Nucleus accumbens (tissue), 56 donors: ENCODE data around the gene TRUB1.
"Not testable (repeated sequence)": the region's sequence is repeated elsewhere in the genome, so short reads cannot be mapped to it uniquely, and the experiment has no call there.

ENCODE experiments used
- DNase-seq, 56 donors: peaks; one replicate each; lab custom pipeline; 2025; lab: John Stamatoyannopoulos, UW

Gene TRUB1

DNA sequence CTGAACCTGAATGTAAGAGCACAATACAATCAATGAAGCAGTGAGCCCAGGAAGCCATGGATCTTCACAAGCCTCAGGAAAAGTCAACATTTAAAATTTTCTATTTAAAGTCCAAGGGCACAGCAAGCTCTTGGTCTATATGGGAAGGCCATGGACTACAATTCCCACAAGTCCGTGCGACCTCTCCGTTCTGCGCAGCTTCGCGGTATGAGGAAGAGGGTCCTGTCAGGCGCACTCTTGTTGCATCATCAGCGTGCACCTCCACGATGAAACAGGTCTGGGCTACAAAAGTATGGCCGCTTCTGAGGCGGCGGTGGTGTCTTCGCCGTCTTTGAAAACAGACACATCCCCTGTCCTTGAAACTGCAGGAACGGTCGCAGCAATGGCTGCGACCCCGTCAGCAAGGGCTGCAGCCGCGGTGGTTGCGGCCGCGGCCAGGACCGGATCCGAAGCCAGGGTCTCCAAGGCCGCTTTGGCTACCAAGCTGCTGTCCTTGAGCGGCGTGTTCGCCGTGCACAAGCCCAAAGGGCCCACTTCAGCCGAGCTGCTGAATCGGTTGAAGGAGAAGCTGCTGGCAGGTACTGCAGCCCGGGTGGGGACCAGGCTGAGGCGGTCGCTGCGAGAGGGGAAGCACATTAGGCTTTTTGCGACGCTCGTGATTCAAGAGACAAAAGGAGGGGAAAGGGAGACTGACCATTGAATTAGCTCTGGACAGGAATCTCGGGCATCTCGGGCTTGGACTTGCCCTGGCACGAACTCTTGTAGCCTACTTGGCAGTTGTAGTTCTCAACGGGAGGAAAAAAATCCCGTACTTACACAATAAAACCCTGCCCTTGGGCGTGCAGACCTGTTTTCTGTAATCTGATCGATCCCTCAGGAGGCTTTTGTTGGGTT is at the start of gene TRUB1:
TRUB1 (plus strand) TSS at position 234 of the 894 bp plus-strand sequence; CDS start at position 293, 59 bp downstream.
- peak; percentile 27 to 97 (median 88) for DNase-seq

DNA sequence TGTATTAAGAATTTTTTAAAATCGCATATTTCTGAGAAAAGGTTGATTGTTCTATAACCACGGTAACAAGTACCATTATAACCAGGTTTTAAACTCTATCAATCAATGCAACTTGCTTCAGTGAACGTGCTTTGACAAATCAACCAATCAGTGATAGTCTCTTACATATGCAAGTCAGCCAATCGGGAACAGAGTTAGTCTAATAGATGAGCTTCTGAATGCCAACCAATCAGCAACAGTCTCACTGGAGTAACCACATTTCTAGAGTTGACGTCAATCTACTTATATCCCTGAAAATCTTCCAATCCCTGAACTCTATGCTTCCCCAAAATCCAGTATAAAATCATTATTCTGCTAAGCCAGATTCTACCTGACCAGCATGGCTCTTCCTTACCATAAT is 44.7 kb upstream of the TRUB1 start:
- DNase-seq, result no peak

DNA sequence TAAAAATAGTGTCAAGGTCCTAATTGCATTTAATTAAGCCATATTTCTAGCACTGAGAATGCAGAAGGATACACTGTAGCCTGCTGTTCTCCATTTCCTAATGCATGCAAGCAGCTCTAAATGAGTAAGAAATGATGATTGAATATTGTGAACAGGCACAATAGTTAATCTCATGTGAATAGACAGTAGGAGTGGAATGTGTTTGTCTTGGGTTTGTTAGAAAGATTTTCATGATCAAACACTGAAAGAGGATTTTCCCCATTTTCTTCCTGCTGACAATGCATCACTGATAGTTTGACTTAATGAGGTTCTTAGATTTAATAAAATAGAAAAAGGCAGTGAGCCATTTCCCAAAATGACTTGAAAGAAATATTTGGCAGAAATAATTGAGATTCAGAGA is 43.1 kb upstream of the TRUB1 start:
- no peak for DNase-seq

DNA sequence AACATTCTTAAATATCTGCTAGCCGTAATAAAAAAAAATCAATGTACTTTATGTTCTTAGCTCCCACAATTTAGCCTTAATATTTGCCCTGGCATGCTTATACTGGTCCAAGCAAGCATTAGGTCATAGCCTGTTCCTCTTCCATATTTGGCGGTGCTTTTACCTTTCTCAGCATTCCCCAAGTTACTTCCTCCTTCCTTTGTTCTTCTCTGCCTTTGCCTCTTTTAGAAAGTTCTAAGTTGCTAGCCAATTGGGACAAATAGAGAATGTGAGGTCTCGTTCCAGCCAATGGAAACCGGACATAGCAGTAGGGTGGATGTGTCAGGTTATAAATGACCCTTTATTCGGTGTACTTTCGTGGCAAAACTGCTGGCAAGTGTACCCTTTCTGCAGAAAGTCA is 41.0 kb upstream of the TRUB1 start:
- DNase-seq, result not testable (repeated sequence)

DNA sequence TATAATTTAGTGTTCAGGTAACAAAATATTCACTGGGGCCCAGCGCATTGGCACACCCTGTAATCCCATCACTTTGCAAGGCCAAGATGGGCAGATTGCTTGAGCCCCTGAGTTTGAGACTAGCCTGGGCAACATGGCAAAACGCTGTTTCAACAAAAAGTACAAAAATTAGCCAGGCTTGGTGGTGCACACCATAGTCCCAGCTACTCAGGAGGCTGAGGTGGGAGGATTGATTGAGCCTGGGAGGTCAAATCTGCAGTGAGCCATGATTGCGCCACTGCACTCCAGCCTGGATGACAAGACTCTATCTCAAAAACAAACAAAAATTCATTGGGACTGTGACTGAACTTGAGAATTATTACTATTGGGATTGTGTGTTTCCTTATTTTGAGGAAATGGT is 40.4 kb upstream of the TRUB1 start:
- no peak for DNase-seq

DNA sequence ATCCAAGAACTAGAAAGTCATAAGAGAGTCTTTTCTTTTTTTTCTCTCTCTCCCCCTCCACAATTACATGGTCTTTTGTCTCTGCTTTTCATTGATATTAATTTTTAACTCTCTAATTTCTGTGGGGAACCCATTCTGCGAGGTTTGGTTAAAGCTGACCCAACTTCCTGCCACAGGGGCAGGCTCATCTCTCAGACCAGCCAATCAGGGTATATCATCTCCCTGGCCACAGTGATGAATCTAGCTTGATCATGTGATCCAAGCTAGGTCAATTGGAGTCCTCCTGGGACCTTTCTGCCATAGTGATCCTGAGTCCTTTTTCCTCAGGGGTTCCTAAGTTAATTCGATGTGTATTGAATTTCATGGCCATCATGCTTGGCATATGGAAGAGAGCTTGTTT is 38.0 kb upstream of the TRUB1 start:
- DNase-seq, result no peak

DNA sequence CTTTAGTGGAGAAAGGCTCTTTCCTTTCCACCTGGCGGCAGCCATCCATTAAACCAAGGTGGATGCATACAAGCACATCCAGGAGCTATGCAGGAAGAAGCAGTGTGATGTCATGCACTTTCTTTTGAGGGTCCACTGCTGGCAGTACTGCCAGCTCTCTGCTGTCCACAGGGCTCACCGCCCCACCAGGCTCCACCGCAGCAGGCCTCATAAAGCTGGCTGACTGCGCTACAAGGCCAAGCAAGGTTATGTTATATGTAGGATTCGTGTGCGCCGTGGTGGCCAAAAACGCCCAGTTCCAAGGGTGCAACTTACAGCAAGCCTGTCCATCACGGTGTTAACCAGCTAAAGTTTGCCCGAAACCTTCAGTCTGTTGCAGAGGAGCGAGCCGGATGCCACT is 37.3 kb upstream of the TRUB1 start:
- DNase-seq, result no peak

- DNase-seq, result no peak
Measured at GRCh38 chr10:114902151-114902550, 35.8 kb upstream of the TRUB1 start.

- DNase-seq, result no peak
Measured at GRCh38 chr10:114905450-114905849, 32.5 kb upstream of the TRUB1 start.

DNA sequence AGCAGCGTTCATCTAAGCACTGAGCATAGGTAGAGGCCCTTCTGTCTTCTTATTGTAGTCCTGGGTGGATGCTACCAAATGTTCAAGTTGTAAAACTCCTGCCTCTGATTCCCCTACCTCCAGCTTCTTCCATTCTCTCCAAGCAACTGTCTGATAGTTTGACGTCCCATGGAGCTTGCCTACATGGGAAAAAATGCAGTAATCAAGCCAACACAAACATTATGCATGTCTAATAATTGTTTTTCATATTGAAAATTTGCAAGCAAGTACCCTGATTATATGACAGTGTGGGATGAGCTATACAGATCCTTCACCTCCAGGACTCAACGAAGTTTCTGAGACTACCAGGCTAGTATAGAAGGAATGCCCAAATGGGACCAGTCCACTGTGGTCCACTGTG is 31.0 kb upstream of the TRUB1 start:
- no peak for DNase-seq

DNA sequence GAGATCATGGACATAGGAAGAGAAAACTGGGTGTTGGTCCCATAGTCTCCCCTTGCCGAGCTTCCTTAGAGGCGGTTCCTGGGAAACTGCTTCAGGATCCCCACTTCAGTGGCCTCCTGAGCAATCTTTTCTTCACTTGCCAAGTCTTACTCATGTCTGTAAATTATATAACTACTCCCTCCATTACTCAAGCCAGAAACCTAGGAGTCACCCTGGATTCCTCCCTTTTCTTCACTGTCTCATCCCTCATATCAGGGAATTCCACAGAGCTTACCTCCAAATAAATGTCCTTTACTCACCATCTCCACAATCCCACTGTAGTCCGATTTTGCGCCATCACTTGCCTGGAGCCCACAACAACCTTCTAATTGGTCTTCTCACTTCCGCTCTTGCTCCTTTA is 29.1 kb upstream of the TRUB1 start:
- no peak for DNase-seq

DNA sequence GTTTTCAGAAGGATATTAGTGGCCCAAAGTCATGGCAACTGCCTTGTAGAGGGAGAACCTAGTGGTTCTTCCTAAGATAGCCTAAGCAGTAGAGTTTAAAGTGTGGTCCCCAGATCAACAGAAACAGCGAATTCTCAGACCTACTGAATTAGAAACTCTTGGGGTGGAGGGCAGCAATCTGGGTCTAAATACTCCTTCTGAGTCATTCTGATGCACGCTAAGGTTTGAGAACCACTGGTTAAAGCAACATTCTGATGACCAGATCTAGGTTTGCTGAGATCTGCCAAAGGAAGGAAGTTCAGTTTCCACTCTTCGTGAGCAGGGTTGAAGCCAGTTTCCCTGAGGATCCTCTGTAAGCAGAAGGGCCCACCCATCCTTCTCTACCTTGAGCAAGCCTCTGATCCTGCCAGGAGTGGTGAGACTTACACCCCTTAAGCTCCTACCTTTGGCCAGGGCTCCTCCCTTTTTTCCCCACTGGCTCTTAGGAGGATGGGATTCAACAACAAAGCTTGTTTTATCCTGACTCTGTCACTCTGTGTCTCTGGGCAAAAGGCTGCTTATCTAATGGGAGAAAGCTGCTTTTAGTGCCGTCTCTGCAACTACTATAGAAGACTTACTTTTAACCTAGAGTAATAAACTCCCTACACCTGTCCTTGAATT is 26.8 kb upstream of the TRUB1 start:
- no peak for DNase-seq

DNA sequence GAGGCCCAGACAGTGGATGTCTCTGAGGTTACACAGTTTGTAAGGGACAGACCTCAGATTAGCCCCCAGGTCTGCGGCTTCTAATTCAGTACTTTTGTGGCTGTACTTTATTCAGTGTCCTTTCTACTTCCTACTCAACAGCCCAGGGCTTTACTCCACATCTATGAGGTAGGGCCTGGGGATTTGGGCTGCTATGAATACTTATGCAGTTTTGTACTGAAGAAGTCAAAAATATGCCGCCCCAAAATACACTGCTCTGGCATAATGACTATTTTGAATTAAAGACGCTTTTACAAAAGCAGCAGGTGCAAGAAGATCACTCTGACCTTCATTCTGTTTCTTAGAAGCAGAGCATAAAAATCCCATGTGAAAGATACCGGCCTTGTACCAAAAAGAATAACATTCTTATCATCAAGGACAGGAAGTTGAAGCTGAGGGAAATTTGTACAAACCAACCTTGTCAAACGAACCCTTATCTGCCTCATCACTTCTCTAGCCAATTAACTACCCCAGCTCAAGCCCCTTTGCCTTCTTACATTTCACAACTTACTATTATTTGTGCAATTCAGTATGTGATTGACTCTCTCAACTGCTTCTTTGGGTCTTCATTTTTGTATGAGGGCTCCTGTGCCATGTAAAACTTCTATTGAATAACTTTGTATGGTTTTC is 26.1 kb upstream of the TRUB1 start:
- no peak for DNase-seq

- no peak for DNase-seq
Measured at GRCh38 chr10:114912470-114912859, 25.5 kb upstream of the TRUB1 start.

DNA sequence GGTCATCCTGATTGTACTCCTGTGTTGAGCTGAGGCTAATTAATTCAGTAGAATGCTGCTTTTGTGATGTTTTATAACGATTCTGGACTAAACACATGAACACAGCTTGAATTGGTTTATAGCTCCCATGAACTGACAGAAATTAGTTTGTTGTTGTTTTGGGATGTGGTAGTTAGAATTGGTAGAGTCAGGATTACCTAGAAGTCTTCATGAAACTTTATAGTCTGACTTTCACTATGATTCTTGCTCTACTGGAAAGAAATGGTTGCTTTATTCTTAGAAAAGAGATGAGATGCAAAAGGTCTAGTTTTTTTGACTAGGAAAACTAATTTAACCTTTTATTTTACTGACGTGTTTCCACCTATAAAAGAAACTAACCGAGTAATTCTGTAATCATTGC is 23.4 kb upstream of the TRUB1 start:
- DNase-seq, result no peak

DNA sequence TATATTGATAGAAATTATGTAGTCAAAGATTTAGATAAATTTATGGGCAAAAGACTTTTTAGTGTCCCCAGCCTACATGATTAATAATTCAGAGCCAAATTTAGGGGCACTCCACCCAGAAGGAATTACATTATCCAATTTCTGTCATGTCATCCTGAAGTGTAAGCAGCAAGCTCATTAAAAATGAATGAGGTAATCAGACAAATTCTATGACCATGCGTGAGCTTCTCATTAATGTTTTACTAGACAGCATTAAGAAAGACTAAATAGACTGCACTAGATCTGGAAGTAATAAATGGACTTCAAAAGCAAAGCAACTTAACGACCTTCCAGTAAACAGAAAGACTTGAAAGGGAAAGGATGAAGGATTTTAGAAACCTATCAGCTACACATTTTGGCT is 22.7 kb upstream of the TRUB1 start:
- DNase-seq, result no peak

GRCh38 chr10:114916653-114917052 is 21.3 kb upstream of the TRUB1 start:
- no peak for DNase-seq

- no peak for DNase-seq
Measured at GRCh38 chr10:114917459-114917858, 20.5 kb upstream of the TRUB1 start.

- no peak for DNase-seq
Measured at GRCh38 chr10:114917927-114918672, 19.9 kb upstream of the TRUB1 start.

GRCh38 chr10:114920459-114920858 is 17.5 kb upstream of the TRUB1 start:
- no peak for DNase-seq

- DNase-seq, result no peak
Measured at GRCh38 chr10:114922003-114922402, 16.0 kb upstream of the TRUB1 start.
